Stimulated activated naive B cell treated with anti-CD40 and anti-IgM and Interleukin-4, amounts not matched to agents 10 μg/mL and 1 μg/mL and 100 μg/mL, for 72 hours (primary cell): ENCODE results near the gene EDNRA.

Experiments used
- ATAC-seq, 2 donors: fragments of 150-1000 bp; cut with Tn5 transposase; replicated peaks; 2 replicates each; pipeline ENCODE4 v1.10.0; 2021; ENCODE audit warnings: moderate library complexity in 1 of 2
- DNase-seq: peaks from one replicate; pipeline ENCODE4 v3.0.0; 2021
- H3K27ac Mint-ChIP-seq: one replicate; pipeline ENCODE4 v1.8.0; 2022; ENCODE audit warnings: mild to moderate bottlenecking, mixed read lengths
- H3K27me3 Mint-ChIP-seq, 2 donors: one replicate each; pipeline ENCODE4 v1.8.0; 2022; ENCODE audit warnings: mixed read lengths in 2 of 2
- H3K36me3 Mint-ChIP-seq, 2 donors: one replicate each; pipeline ENCODE4 v1.8.0; 2022; ENCODE audit warnings: mixed read lengths in 2 of 2, mild to moderate bottlenecking in 1 of 2
- H3K4me1 Mint-ChIP-seq, 2 donors: one replicate each; pipeline ENCODE4 v1.8.0; 2022; ENCODE audit warnings: mixed read lengths in 2 of 2, mild to moderate bottlenecking in 1 of 2
- H3K4me3 Mint-ChIP-seq, 2 donors: one replicate each; pipeline ENCODE4 v1.8.0; 2022; ENCODE audit warnings: mild to moderate bottlenecking in 2 of 2, mixed read lengths in 2 of 2, moderate library complexity in 1 of 2
- H3K9me3 Mint-ChIP-seq, 2 donors: one replicate each; pipeline ENCODE4 v1.8.0; 2022; ENCODE audit warnings: mixed read lengths in 2 of 2, mild to moderate bottlenecking in 1 of 2

Gene EDNRA

GRCh38 chr4:147578593-147578992 is 97.7 kb downstream of the EDNRA start:
- no peak for ATAC-seq
- Mint-ChIP-seq H3K27me3 (peaks cover 8 to 13% of the 10 kb centered on the region in 2 donors), H3K36me3 (peaks cover 0 to 3% of the 10 kb centered on the region in 2 donors), H3K4me1 (no peaks in the 10 kb centered on the region), H3K9me3 (peaks cover 0 to 2% of the 10 kb centered on the region in 2 donors), H3K27ac (no peak overlapping the region), H3K4me3 (no peak overlapping the region)
- no peak for DNase-seq

- DNase-seq (no peak), ATAC-seq (no peak)
- H3K27me3 Mint-ChIP-seq: peaks cover 16 to 19% of the 10 kb centered on the region in 2 donors
These were observed 99.5 kb downstream of the EDNRA start for GRCh38 chr4:147580396-147580795.

GRCh38 chr4:147581606-147582350 is 100.9 kb downstream of the EDNRA start:
- DNase-seq (no peak), ATAC-seq (no peak)
- Mint-ChIP-seq H3K4me3 (no peak overlapping the region), H3K9me3 (peaks cover 8% of the 10 kb centered on the region in 2 donors), H3K27me3 (peaks cover 18 to 19% of the 10 kb centered on the region in 2 donors), H3K36me3 (peaks cover 0 to 6% of the 10 kb centered on the region in 2 donors), H3K4me1 (no peaks in the 10 kb centered on the region), H3K27ac (no peak overlapping the region)

More at GRCh38 chr4:147580396-147580795, 99.5 kb downstream of the EDNRA start:
- no peak overlapping the region for H3K27ac Mint-ChIP-seq
- H3K4me1 Mint-ChIP-seq: no peaks in the 10 kb centered on the region
- no peak overlapping the region for H3K4me3 Mint-ChIP-seq
- H3K36me3 Mint-ChIP-seq: peaks cover 0 to 4% of the 10 kb centered on the region in 2 donors
- peaks cover 6% of the 10 kb centered on the region in 2 donors for H3K9me3 Mint-ChIP-seq

GRCh38 chr4:147582386-147583060 is 101.6 kb downstream of the EDNRA start:
- H3K27ac Mint-ChIP-seq: no peak overlapping the region
- H3K9me3 Mint-ChIP-seq: peaks cover 8% of the 10 kb centered on the region in 2 donors
- ATAC-seq: no peak
- peaks cover 15 to 18% of the 10 kb centered on the region in 2 donors for H3K27me3 Mint-ChIP-seq
- no peak overlapping the region for H3K4me3 Mint-ChIP-seq
- DNase-seq: no peak
- H3K4me1 Mint-ChIP-seq: no peaks in the 10 kb centered on the region
- peaks cover 0 to 6% of the 10 kb centered on the region in 2 donors for H3K36me3 Mint-ChIP-seq

GRCh38 chr4:147583876-147584275 is 103.0 kb downstream of the EDNRA start:
- H3K27me3 Mint-ChIP-seq: peaks cover 18% of the 10 kb centered on the region in 2 donors
- H3K9me3 Mint-ChIP-seq: peaks cover 8% of the 10 kb centered on the region in 2 donors
- H3K27ac Mint-ChIP-seq: no peak overlapping the region
- peaks cover 0 to 6% of the 10 kb centered on the region in 2 donors for H3K36me3 Mint-ChIP-seq
- no peak for ATAC-seq
- no peaks in the 10 kb centered on the region for H3K4me1 Mint-ChIP-seq
- H3K4me3 Mint-ChIP-seq: no peak overlapping the region
- no peak for DNase-seq

GRCh38 chr4:147586032-147586431 is 105.1 kb downstream of the EDNRA start:
- Mint-ChIP-seq H3K27ac (no peak overlapping the region), H3K36me3 (peaks cover 0 to 3% of the 10 kb centered on the region in 2 donors), H3K9me3 (peaks cover 6 to 8% of the 10 kb centered on the region in 2 donors), H3K4me1 (no peaks in the 10 kb centered on the region), H3K27me3 (peaks cover 12 to 18% of the 10 kb centered on the region in 2 donors), H3K4me3 (no peak overlapping the region)
- DNase-seq (no peak), ATAC-seq (no peak)

GRCh38 chr4:147586637-147587036 is 105.7 kb downstream of the EDNRA start:
- peaks cover 11 to 18% of the 10 kb centered on the region in 2 donors for H3K27me3 Mint-ChIP-seq
- ATAC-seq (no peak), DNase-seq (no peak)
- peaks cover 0 to 3% of the 10 kb centered on the region in 2 donors for H3K36me3 Mint-ChIP-seq
- H3K4me3 Mint-ChIP-seq: no peak overlapping the region
- no peaks in the 10 kb centered on the region for H3K4me1 Mint-ChIP-seq
- H3K27ac Mint-ChIP-seq: no peak overlapping the region
- H3K9me3 Mint-ChIP-seq: peaks cover 6 to 8% of the 10 kb centered on the region in 2 donors

- Mint-ChIP-seq H3K4me1 (no peaks in the 10 kb centered on the region), H3K27ac (no peak overlapping the region)
- ATAC-seq: no peak
These were observed 106.1 kb downstream of the EDNRA start for GRCh38 chr4:147587041-147587440.

GRCh38 chr4:147589586-147589985 is 108.7 kb downstream of the EDNRA start:
- DNase-seq (no peak), ATAC-seq (no peak)
- Mint-ChIP-seq H3K27me3 (peaks cover 24 to 27% of the 10 kb centered on the region in 2 donors), H3K9me3 (peaks cover 5 to 7% of the 10 kb centered on the region in 2 donors), H3K27ac (no peak overlapping the region), H3K4me3 (no peak overlapping the region), H3K36me3 (peaks cover 0 to 3% of the 10 kb centered on the region in 2 donors), H3K4me1 (no peaks in the 10 kb centered on the region)

More at GRCh38 chr4:147587041-147587440, 106.1 kb downstream of the EDNRA start:
- Mint-ChIP-seq H3K36me3 (peaks cover 0 to 3% of the 10 kb centered on the region in 2 donors), H3K27me3 (peaks cover 11 to 18% of the 10 kb centered on the region in 2 donors), H3K9me3 (peaks cover 6 to 8% of the 10 kb centered on the region in 2 donors), H3K4me3 (no peak overlapping the region)
- no peak for DNase-seq

- DNase-seq: peak; percentile 8
These were observed 109.5 kb downstream of the EDNRA start for GRCh38 chr4:147590249-147590920.

GRCh38 chr4:147591106-147591505 is 110.2 kb downstream of the EDNRA start:
- Mint-ChIP-seq H3K27me3 (peaks cover 16 to 20% of the 10 kb centered on the region in 2 donors), H3K36me3 (no peaks in the 10 kb centered on the region), H3K27ac (no peak overlapping the region), H3K4me1 (no peaks in the 10 kb centered on the region), H3K4me3 (no peak overlapping the region), H3K9me3 (no peaks in the 10 kb centered on the region)
- ATAC-seq (no peak), DNase-seq (no peak)

More at GRCh38 chr4:147590249-147590920, 109.5 kb downstream of the EDNRA start:
- H3K4me1 Mint-ChIP-seq: no peaks in the 10 kb centered on the region
- no peak overlapping the region for H3K27ac Mint-ChIP-seq
- H3K36me3 Mint-ChIP-seq: peaks cover 0 to 2% of the 10 kb centered on the region in 2 donors
- ATAC-seq: no peak
- H3K9me3 Mint-ChIP-seq: peaks cover 1 to 2% of the 10 kb centered on the region in 2 donors
- peaks cover 20 to 27% of the 10 kb centered on the region in 2 donors for H3K27me3 Mint-ChIP-seq
- H3K4me3 Mint-ChIP-seq: no peak overlapping the region

GRCh38 chr4:147594107-147594506 is 113.2 kb downstream of the EDNRA start:
- Mint-ChIP-seq H3K9me3 (no peaks in the 10 kb centered on the region), H3K27me3 (peaks cover 17 to 30% of the 10 kb centered on the region in 2 donors), H3K36me3 (no peaks in the 10 kb centered on the region), H3K27ac (no peak overlapping the region), H3K4me1 (no peaks in the 10 kb centered on the region), H3K4me3 (no peak overlapping the region)
- ATAC-seq (no peak), DNase-seq (no peak)
